ENCODE results near the gene WNT4. TPM values are rescaled to one million over a fixed set of nuclear protein-coding genes. Genes with fewer than 3 reads are reported as not detected.

WNT4 gene
- total and polyA plus RNA-seq, 2 donors (not counting 1 experiment from before 2014, with no cell fraction given): not detected

- H3K4me3 ChIP-seq (ENCODE audit: control extremely low read depth in 1 of 5, extremely low read depth in 1 of 5, insufficient read depth in 1 of 5, low read depth in 2 of 5, low read length in 4 of 5): no peak overlapping the region
- Mint-ChIP-seq H3K4me3 (no peak overlapping the region), H3K27me3 (no peaks in the 10 kb centered on the region), H3K27ac (no peak overlapping the region), H3K4me1 (peaks cover 69% of the 10 kb centered on the region), H3K9me3 (ENCODE audit: insufficient read depth) (no peaks in the 10 kb centered on the region)
- H3K27me3 ChIP-seq (replicated peaks in 1 of 4; ENCODE audit: control extremely low read depth in 1 of 4, control insufficient read depth in 3 of 4, insufficient read depth in 4 of 4, low read length in 3 of 4): no peaks in the 10 kb centered on the region
- H3K9me3 ChIP-seq (ENCODE audit: control extremely low read depth in 1 of 3, control insufficient read depth in 2 of 3, insufficient read depth in 1 of 3, low read length in 2 of 3): no peaks in the 10 kb centered on the region
- no peak for TF ChIP-seq CTCF (IDR thresholded peaks at IDR 0.05)
- no peak for TF ChIP-seq EZH2 (IDR thresholded peaks at IDR 0.05; ENCODE audit: borderline replicate concordance, insufficient read depth, low read depth, low read length, poor library complexity, severe bottlenecking)
- no peak for ATAC-seq (ENCODE audit: low read depth)
- H4K20me1 ChIP-seq (ENCODE audit: control insufficient read depth, insufficient read depth, low read length, poor library complexity, severe bottlenecking): peaks cover 77% of the 10 kb centered on the region
- no peak overlapping the region for H2AFZ ChIP-seq (ENCODE audit: insufficient read depth, low read depth, low read length, poor library complexity, severe bottlenecking)
- ChIA-PET CTCF (interaction anchor here (0.9 to 2.4 kb wide), 3 partner anchors 15 to 80 kb away, joined by 3 to 5 read pairs (median 3); no protein-coding TSS in a partner anchor), POLR2A (no interaction called here)
- WGBS (ENCODE audit: insufficient coverage): 100% methylated on average over 1 of the region's 3 CpGs
- H3K27ac ChIP-seq (ENCODE audit: low read length in 2 of 2): peak overlapping the region in 1 of 2 donors; percentile 69
- H3K79me2 ChIP-seq (ENCODE audit: control insufficient read depth, insufficient read depth, low read length): peaks cover 83% of the 10 kb centered on the region
- peaks cover 38 to 39% of the 10 kb centered on the region in 2 donors for H3K4me1 ChIP-seq (ENCODE audit: control insufficient read depth in 2 of 2, insufficient read depth in 2 of 2, low read length in 2 of 2)
- H3K9ac ChIP-seq (ENCODE audit: low read length): no peak overlapping the region
- intact Hi-C loops (cut with micrococcal nuclease): no loop called here
- no peak for DNase-seq
- H3K36me3 ChIP-seq (replicated peaks in 1 of 2; ENCODE audit: control extremely low read depth in 1 of 2, control insufficient read depth in 1 of 2, extremely low read depth in 1 of 2, insufficient read depth in 2 of 2, low read length in 1 of 2): peaks cover 5 to 35% of the 10 kb centered on the region in 2 experiments
- no peak overlapping the region for H3K4me2 ChIP-seq (replicated peaks; ENCODE audit: low read depth, low read length, poor library complexity, severe bottlenecking)
Observed at GRCh38 chr1:22102746-22103145, 40.2 kb downstream of the WNT4 start.

DNA sequence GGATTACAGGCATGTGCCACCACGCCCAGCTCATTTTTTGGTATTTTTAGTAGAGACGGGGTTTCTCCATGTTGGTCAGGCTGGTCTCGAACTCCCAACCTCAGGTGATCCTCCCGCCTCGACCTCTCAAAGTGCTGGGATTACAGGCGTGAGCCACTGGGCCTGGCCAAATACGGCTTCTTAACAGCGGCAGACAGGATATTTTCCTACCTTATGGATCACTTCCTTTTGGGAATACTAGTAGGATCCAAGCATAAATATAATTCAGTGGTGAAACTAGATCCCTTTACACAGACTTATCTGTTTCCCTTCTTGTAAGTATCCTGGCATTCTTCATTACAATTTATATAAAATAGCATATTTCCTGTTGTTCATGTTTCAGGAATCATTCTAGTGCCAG lies 40.9 kb downstream of the WNT4 start:
- Mint-ChIP-seq H3K9me3 (ENCODE audit: insufficient read depth) (no peaks in the 10 kb centered on the region), H3K4me3 (no peak overlapping the region), H3K27me3 (no peaks in the 10 kb centered on the region), H3K27ac (no peak overlapping the region), H3K4me1 (peaks cover 69% of the 10 kb centered on the region)
- DNase-seq (no peak), ATAC-seq (ENCODE audit: low read depth) (no peak)
- no peak for TF ChIP-seq EZH2 (IDR thresholded peaks at IDR 0.05; ENCODE audit: borderline replicate concordance, insufficient read depth, low read depth, low read length, poor library complexity, severe bottlenecking)
- no peak for TF ChIP-seq CTCF (IDR thresholded peaks at IDR 0.05)
- no peak overlapping the region for H3K4me3 ChIP-seq (ENCODE audit: control extremely low read depth in 1 of 5, extremely low read depth in 1 of 5, insufficient read depth in 1 of 5, low read depth in 2 of 5, low read length in 4 of 5)
- H2AFZ ChIP-seq (ENCODE audit: insufficient read depth, low read depth, low read length, poor library complexity, severe bottlenecking): no peak overlapping the region
- H3K9ac ChIP-seq (ENCODE audit: low read length): no peak overlapping the region
- 97% methylated on average over 5 of the region's 8 CpGs for WGBS (ENCODE audit: insufficient coverage)
- H3K79me2 ChIP-seq (ENCODE audit: control insufficient read depth, insufficient read depth, low read length): peaks cover 83% of the 10 kb centered on the region
- intact Hi-C loops (cut with micrococcal nuclease): no loop called here
- no peak overlapping the region for H3K4me2 ChIP-seq (replicated peaks; ENCODE audit: low read depth, low read length, poor library complexity, severe bottlenecking)
- H3K4me1 ChIP-seq (ENCODE audit: control insufficient read depth in 2 of 2, insufficient read depth in 2 of 2, low read length in 2 of 2): peaks cover 38 to 39% of the 10 kb centered on the region in 2 donors
- H3K27me3 ChIP-seq (replicated peaks in 1 of 4; ENCODE audit: control extremely low read depth in 1 of 4, control insufficient read depth in 3 of 4, insufficient read depth in 4 of 4, low read length in 3 of 4): no peaks in the 10 kb centered on the region
- H4K20me1 ChIP-seq (ENCODE audit: control insufficient read depth, insufficient read depth, low read length, poor library complexity, severe bottlenecking): peaks cover 77% of the 10 kb centered on the region
- CTCF ChIA-PET: interaction anchor here (1.1 to 2.4 kb wide), 3 partner anchors 8 to 80 kb away, joined by 3 to 5 read pairs (median 5); no protein-coding TSS in a partner anchor
- H3K36me3 ChIP-seq (replicated peaks in 1 of 2; ENCODE audit: control extremely low read depth in 1 of 2, control insufficient read depth in 1 of 2, extremely low read depth in 1 of 2, insufficient read depth in 2 of 2, low read length in 1 of 2): peaks cover 7 to 38% of the 10 kb centered on the region in 2 experiments
- H3K27ac ChIP-seq (ENCODE audit: low read length in 2 of 2): no peak overlapping the region
- POLR2A ChIA-PET: no interaction called here
- H3K9me3 ChIP-seq (ENCODE audit: control extremely low read depth in 1 of 3, control insufficient read depth in 2 of 3, insufficient read depth in 1 of 3, low read length in 2 of 3): no peaks in the 10 kb centered on the region
